Astrocyte (in vitro differentiated cells and primary cell): ENCODE measurements around the gene CYP4F3. TPM values are rescaled to one million over a fixed set of nuclear protein-coding genes. Genes with fewer than 3 reads are reported as not detected.

ENCODE experiments used
- DNase-seq: peaks from one replicate; pipeline ENCODE4 v3.0.0-alpha.2; 2010; ENCODE audit warnings: low read depth
- FAIRE-seq: peaks from 2 replicates; lab custom pipeline; 2011; peaks lifted over from hg19 to GRCh38; lab: Jason Lieb, UNC
- H2AFZ ChIP-seq: 2 replicates; pipeline ENCODE4 v1.6.0; 2012; ENCODE audit warnings: low read depth, low read length, inconsistent platforms
- H3K27ac ChIP-seq: 2 replicates; pipeline ENCODE4 v1.5.1; 2011; ENCODE audit warnings: low read depth, low read length, inconsistent platforms
- H3K27me3 ChIP-seq: 2 replicates; pipeline ENCODE4 v1.6.0; 2011; ENCODE audit warnings: low read length, inconsistent platforms; ENCODE audit not compliant: insufficient read depth
- H3K36me3 ChIP-seq: 2 replicates; pipeline ENCODE4 v1.5.1; 2011; ENCODE audit warnings: low read length, inconsistent platforms; ENCODE audit not compliant: insufficient read depth
- H3K4me1 ChIP-seq: 2 replicates; pipeline ENCODE4 v1.5.1; 2011; ENCODE audit warnings: low read length, inconsistent platforms; ENCODE audit not compliant: insufficient read depth
- H3K4me2 ChIP-seq: 2 replicates; pipeline ENCODE4 v1.6.0; 2012; ENCODE audit warnings: low read length, inconsistent platforms
- H3K4me3 ChIP-seq: 2 replicates; pipeline ENCODE4 v1.5.1; 2011; ENCODE audit warnings: low read depth, mild to moderate bottlenecking, low read length, inconsistent platforms; ENCODE audit not compliant: insufficient read depth
- H3K79me2 ChIP-seq: 2 replicates; pipeline ENCODE4 v1.6.0; 2012; ENCODE audit warnings: mild to moderate bottlenecking, low read length, inconsistent platforms; ENCODE audit not compliant: insufficient read depth
- H3K9ac ChIP-seq: 2 replicates; pipeline ENCODE4 v1.6.0; 2012; ENCODE audit warnings: mild to moderate bottlenecking, low read length, inconsistent platforms
- H3K9me3 ChIP-seq: 2 replicates; pipeline ENCODE4 v1.5.1; 2012; ENCODE audit warnings: low read depth, mild to moderate bottlenecking, low read length, inconsistent platforms; ENCODE audit not compliant: insufficient read depth
- H4K20me1 ChIP-seq: 2 replicates; pipeline ENCODE4 v1.6.0; 2012; ENCODE audit warnings: low read length, inconsistent platforms; ENCODE audit not compliant: insufficient read depth
- H3K27ac Mint-ChIP-seq: one replicate; pipeline ENCODE4 v1.8.0; 2021; ENCODE audit warnings: mild to moderate bottlenecking, mixed read lengths; ENCODE audit not compliant: unreplicated experiment
- H3K27me3 Mint-ChIP-seq: one replicate; pipeline ENCODE4 v1.8.0; 2021; ENCODE audit warnings: low read depth, mixed read lengths; ENCODE audit not compliant: unreplicated experiment
- H3K36me3 Mint-ChIP-seq: one replicate; pipeline ENCODE4 v1.8.0; 2021; ENCODE audit warnings: low read depth, mixed read lengths; ENCODE audit not compliant: unreplicated experiment
- H3K4me1 Mint-ChIP-seq: one replicate; pipeline ENCODE4 v1.8.0; 2021; ENCODE audit warnings: low read depth, mixed read lengths; ENCODE audit not compliant: unreplicated experiment
- H3K4me3 Mint-ChIP-seq: one replicate; pipeline ENCODE4 v1.8.0; 2021; ENCODE audit warnings: mild to moderate bottlenecking, moderate library complexity, mixed read lengths; ENCODE audit not compliant: unreplicated experiment
- H3K9me3 Mint-ChIP-seq: one replicate; pipeline ENCODE4 v1.8.0; 2021; ENCODE audit warnings: mild to moderate bottlenecking, mixed read lengths; ENCODE audit not compliant: unreplicated experiment
- EZH2 ChIP-seq: IDR thresholded peaks from 2 replicates; pipeline ENCODE4 v1.6.1; 2012; ENCODE audit warnings: mild to moderate bottlenecking, low read length, inconsistent platforms; ENCODE audit not compliant: insufficient read depth
- total RNA-seq: library from RNA; stranded (reverse); gene quantifications from 2 replicates; pipeline ENCODE4 v1.2.1, GENCODE V29; 2021
- TF ChIP-seq, protein P1 (sequence below): IDR thresholded peaks from 2 replicates; pipeline ENCODE4 v1.5.1; 2011; ENCODE audit warnings: low read depth, mild to moderate bottlenecking, inconsistent platforms, low read length, moderate library complexity; ENCODE audit not compliant: insufficient read depth

The CYP4F3 gene
- total RNA-seq, 1 donor from 2014 or later, result not detected

DNA sequence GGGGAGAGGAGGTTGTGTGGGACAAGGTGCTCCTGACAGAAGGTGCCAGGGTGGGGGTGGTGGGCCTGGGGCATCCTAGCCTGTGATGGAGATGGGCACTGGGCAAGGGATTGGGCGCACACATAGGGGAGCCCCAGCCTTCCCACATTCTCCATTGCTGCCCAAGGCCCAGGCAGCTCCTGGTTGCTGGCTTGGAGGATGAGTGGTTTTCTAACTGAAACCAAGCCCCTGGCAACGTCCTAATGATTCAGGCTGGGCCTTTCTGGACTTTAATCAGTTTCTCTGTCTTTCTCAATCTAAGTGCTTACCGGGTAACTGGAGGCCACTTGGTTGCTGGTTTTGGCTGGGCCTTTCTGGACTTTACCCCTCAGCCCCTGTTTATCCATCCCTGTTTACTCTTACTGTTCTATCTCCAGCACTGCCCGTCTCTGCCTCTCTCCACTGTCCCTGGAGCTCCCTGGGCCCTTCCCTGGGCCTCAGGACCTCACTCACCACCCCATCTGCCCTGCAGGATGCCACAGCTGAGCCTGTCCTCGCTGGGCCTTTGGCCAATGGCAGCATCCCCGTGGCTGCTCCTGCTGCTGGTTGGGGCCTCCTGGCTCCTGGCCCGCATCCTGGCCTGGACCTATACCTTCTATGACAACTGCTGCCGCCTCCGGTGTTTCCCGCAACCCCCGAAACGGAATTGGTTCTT lies 354 bp downstream of the CYP4F3 start:
- Mint-ChIP-seq H3K4me1 (no peaks in the 10 kb centered on the region), H3K9me3 (peaks cover 19% of the 10 kb centered on the region), H3K4me3 (no peak overlapping the region), H3K27ac (no peak overlapping the region), H3K36me3 (no peaks in the 10 kb centered on the region), H3K27me3 (no peaks in the 10 kb centered on the region)
- Histone ChIP-seq H3K27me3 (no peaks in the 10 kb centered on the region), H3K4me1 (no peaks in the 10 kb centered on the region), H3K4me3 (no peak overlapping the region), H3K9ac (no peak overlapping the region), H4K20me1 (no peaks in the 10 kb centered on the region), H3K4me2 (no peak overlapping the region), H3K27ac (no peak overlapping the region), H3K9me3 (peaks cover 9% of the 10 kb centered on the region), H2AFZ (no peak overlapping the region), H3K36me3 (no peaks in the 10 kb centered on the region), H3K79me2 (no peaks in the 10 kb centered on the region)
- TF ChIP-seq EZH2, result no peak
- TF ChIP-seq, protein P1, sequence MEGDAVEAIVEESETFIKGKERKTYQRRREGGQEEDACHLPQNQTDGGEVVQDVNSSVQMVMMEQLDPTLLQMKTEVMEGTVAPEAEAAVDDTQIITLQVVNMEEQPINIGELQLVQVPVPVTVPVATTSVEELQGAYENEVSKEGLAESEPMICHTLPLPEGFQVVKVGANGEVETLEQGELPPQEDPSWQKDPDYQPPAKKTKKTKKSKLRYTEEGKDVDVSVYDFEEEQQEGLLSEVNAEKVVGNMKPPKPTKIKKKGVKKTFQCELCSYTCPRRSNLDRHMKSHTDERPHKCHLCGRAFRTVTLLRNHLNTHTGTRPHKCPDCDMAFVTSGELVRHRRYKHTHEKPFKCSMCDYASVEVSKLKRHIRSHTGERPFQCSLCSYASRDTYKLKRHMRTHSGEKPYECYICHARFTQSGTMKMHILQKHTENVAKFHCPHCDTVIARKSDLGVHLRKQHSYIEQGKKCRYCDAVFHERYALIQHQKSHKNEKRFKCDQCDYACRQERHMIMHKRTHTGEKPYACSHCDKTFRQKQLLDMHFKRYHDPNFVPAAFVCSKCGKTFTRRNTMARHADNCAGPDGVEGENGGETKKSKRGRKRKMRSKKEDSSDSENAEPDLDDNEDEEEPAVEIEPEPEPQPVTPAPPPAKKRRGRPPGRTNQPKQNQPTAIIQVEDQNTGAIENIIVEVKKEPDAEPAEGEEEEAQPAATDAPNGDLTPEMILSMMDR, result no peak
- DNase-seq (no peak), FAIRE-seq (no peak)

DNA sequence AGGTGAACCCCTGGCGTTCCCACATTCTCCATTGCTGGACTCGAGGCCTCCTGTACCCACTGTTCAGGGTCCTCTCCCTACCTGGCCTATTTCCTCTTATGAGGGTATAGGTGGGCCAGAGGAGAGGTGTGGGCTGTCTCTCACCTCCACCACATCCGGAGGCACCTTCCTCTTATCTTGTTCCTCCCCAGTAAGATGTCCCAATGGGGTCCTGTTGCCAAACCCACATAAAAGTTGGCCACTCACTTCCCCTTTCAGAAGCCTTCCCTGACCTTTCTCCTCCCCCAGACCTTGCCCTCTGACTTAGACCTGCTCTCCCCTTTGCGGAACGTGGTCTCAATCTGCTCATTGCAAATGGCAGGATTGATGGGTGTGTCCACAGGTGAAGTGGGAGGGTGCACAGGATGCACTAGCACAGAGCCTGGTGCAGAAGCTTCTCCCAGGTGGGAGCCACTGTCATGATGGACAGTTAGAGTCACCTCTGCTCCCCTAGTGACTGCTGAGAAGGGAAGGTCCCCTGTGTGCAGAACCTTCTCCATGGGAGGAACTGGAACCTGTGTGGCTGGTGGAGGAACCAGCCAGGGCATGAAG lies 1.3 kb downstream of the CYP4F3 start:
- no peaks in the 10 kb centered on the region for H3K4me1 ChIP-seq
- Mint-ChIP-seq H3K27me3 (no peaks in the 10 kb centered on the region), H3K4me1 (no peaks in the 10 kb centered on the region), H3K4me3 (no peak overlapping the region), H3K9me3 (peaks cover 16% of the 10 kb centered on the region), H3K27ac (no peak overlapping the region), H3K36me3 (no peaks in the 10 kb centered on the region)
- no peak for DNase-seq
- peaks cover 13% of the 10 kb centered on the region for H3K9me3 ChIP-seq
- TF ChIP-seq, protein P1, result no peak
- no peak for TF ChIP-seq EZH2
- no peak overlapping the region for H3K4me2 ChIP-seq
- H4K20me1 ChIP-seq, result no peaks in the 10 kb centered on the region
- no peak overlapping the region for H3K27ac ChIP-seq
- H3K36me3 ChIP-seq, result no peaks in the 10 kb centered on the region
- no peak overlapping the region for H2AFZ ChIP-seq
- FAIRE-seq, result no peak
- H3K4me3 ChIP-seq, result no peak overlapping the region
- no peak overlapping the region for H3K9ac ChIP-seq
- no peaks in the 10 kb centered on the region for H3K27me3 ChIP-seq
- H3K79me2 ChIP-seq, result no peaks in the 10 kb centered on the region

DNA sequence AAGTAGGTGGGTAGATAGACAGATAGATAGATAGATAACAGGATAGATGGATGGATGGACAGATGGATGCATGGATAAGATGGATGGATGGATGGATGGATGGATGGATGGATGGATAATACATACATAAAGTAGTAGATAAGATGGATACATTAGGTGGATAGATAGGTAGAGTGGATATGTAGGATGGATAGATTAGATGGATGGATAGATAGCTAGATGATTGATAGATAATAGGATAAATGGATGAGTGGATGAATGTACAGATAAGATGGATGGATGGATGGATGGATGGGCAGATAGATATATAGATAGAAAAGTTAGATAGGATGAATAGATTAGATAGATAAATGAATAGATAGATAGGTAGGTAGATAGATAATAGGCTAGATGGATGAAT lies 2.1 kb downstream of the CYP4F3 start:
- H3K9me3 Mint-ChIP-seq, result peaks cover 12% of the 10 kb centered on the region
- no peak overlapping the region for H3K4me3 ChIP-seq
- no peak overlapping the region for H3K4me3 Mint-ChIP-seq

More for the DNA sequence above, 2.1 kb downstream of the CYP4F3 start:
- Histone ChIP-seq H3K27me3 (no peaks in the 10 kb centered on the region), H3K79me2 (no peaks in the 10 kb centered on the region), H3K27ac (no peak overlapping the region), H3K9ac (no peak overlapping the region), H2AFZ (no peak overlapping the region), H3K4me2 (no peak overlapping the region), H3K9me3 (peaks cover 13% of the 10 kb centered on the region), H3K36me3 (no peaks in the 10 kb centered on the region), H4K20me1 (no peaks in the 10 kb centered on the region), H3K4me1 (no peaks in the 10 kb centered on the region)
- DNase-seq, result no peak
- H3K27ac Mint-ChIP-seq, result no peak overlapping the region
- FAIRE-seq, result no peak
- H3K4me1 Mint-ChIP-seq, result no peaks in the 10 kb centered on the region
- H3K27me3 Mint-ChIP-seq, result no peaks in the 10 kb centered on the region
- TF ChIP-seq EZH2, result no peak
- TF ChIP-seq, protein P1, result no peak
- H3K36me3 Mint-ChIP-seq, result no peaks in the 10 kb centered on the region
